Stimulated activated CD8-positive, alpha-beta memory T cell treated with anti-CD3 and anti-CD28 coated beads, Interleukin-2, amount 100 ng/mL, for 48 hours (primary cell): Measurements from ENCODE around the gene TBX6.

Experiments
- DNase-seq, 2 donors: peaks; one replicate each; pipeline ENCODE4 v3.0.0-alpha.2; 2020; ENCODE audit warnings: low read depth in 2 of 2

The TBX6 gene

DNA sequence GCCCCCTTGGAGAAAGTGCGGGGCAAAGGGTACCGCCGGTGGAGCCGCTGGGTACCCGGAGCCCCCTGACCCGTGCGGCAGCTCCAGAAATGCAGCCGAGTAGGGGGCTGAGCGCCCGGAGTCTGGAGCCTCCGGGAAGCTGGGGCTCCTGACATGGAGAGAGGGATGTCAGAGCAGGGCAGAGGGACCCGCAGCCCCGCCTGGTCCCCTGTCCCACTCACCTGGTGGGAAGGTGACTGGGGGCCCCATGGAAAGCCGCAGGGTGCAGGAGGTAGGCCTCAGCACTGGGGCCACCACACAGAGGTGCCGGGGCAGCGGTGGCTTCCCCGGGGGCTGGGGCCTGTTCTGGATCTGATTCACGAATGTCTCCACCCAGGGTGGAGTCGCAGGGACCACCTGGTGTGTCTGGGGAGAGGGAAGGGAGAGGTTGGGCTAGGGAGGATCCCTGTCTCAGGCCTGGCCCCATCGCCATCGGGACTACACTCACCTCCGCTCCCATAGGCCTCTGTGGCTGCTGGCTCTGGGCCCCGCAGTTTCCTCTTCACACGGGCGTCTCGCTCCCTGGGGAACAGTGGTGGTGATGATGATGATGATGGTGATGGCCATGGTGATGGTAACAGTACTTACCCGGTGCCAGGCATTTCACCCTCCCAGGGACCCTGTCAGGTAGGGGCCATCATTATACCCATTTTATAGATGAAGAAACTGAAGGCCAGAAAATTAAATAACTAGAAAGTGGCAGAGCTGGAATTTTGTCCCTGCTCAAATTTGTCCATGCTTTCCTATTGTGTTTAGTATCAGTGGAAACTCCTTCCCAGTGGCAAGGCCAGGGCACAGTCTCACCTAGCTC, 5.2 kb downstream of the TBX6 start:
- DNase-seq: no peak

DNA sequence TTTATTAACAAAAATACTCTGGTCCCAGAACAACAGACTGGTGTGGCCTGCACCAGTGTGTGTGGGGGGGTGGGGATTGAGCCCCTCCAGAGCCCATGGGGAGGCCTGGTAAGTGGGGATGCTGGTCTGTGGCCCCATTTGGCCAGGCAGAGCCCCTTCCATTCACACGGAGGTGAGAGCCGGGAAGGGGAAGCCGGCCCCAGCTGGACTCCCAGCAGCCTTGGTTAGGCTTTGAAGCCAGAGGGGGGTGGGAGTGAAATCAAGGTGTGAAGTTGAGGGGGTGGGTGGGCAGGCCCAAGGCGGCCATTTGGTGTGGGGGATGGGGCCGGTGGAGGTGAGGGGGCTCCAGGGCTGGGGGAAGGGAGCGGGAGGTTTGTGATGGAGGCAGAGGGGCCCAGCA, 5.9 kb downstream of the TBX6 start:
- DNase-seq: no peak

DNA sequence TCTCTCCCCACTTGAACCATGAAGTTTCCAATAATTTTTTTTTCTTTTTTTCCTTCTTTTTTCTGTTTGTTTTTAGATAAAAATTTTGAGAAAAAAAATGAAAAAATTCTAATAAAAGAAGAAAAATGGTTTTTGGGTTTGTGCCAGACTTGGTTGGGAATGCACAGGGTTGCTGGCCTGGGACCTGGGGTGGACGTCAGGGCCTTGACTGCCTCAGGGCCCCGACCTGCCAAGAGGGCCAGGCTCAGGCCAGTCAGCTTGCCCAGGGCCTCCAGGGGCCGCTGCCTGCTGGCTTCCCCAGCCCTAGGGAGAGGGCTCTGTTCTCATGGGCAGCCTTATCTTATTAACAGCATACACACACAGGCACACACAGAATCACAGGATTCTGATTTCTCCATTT, 6.5 kb downstream of the TBX6 start:
- no peak for DNase-seq

DNA sequence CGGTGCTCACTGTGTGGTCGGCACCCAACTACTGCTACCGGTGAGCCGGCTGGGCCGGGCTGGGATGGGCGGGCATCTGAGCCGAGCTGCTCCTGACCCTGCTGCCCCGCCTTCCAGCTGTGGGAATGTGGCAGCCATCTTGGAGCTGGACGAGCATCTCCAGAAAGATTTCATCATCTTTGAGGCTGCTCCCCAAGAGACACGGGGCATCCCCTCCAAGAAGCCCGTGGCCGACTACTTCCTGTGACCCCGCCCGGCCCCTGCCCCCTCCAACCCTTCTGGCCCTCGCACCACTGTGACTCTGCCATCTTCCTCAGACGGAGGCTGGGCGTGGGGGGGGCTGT, 6.9 kb downstream of the TBX6 start:
- no peak for DNase-seq

DNA sequence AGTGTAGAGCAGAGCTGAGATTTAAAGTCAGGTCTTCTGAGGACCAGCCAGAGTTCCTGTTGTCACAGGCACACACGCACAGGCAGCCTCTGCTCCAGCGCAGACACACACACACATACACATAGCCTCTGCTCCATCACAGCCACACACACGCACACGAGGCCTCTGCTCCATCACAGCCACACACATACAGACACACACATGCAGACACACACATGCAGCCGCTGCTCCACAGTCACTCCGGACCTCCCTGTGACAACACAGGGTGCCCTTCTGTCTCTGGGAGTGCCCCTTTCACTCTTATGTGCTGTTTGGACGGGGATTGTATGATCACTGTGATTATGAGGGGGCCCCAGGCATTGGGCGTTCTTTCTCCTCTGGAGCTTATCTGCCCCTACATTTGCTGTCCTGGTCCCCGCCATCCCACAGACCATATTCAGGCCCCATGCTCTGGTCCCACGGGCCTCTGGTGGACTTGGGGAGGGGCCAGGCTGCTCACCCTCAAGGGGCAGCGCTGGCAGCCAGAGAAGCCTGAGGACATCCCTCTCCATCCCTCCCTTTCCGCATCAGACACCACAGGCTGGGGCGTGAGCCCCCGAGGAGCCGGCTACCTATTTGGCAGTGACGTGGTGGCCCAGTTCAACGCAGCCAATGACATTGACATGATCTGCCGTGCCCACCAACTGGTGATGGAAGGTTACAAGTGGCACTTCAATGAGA, 7.5 kb downstream of the TBX6 start:
- no peak for DNase-seq

DNA sequence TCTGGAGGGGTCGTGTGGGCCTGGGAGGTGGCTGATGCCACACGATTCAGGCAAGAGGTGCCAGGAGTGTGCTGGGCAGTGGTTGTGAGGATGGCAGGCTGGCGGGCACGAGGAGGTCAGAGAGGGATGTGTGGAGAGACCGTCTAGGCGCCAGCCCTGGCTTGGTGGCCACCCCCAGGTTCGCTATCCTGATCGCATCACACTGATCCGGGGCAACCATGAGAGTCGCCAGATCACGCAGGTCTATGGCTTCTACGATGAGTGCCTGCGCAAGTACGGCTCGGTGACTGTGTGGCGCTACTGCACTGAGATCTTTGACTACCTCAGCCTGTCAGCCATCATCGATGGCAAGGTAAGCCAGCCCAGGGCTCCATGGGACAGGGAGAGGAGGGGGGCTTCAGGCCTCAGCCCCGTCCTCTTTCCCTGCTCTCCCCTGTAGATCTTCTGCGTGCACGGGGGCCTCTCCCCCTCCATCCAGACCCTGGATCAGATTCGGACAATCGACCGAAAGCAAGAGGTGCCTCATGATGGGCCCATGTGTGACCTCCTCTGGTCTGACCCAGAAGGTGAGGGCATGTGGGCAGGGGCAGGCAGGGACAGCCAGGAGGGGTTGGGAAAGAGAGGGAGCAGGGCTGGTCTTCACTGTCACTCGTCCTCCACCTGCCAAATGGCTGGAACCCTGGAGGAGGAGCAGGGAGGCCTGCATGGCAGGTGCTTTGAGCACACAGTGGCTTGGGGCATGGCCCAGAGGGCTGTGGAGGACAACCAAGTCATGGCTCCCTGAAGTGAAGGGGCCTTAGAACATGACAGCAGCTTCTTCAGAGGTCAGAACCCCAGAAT, 8.3 kb downstream of the TBX6 start:
- DNase-seq: no peak

DNA sequence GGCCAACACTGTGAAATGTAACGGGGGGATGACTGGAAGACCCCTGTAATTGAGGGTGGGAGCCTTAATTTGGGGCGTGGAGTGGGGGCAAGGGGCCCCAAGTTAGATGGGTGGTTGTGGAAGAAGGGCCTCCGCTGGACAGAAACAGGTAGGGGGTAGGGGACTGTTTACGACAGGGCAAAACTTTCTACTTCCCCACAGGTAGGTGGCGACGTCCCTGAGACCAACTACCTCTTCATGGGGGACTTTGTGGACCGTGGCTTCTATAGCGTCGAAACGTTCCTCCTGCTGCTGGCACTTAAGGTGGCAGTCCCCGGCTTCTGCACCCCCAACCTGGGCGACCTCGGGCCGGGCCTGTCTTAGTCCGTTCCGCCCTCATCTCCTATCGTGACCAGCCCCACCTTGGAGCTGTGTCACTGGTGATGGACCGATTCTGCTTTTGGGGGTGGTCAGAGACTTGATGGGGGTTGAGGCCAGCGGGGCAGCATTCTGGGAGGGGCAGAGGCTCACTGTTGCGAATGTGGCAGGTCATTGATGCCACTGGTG, 9.1 kb downstream of the TBX6 start:
- DNase-seq: no peak

DNA sequence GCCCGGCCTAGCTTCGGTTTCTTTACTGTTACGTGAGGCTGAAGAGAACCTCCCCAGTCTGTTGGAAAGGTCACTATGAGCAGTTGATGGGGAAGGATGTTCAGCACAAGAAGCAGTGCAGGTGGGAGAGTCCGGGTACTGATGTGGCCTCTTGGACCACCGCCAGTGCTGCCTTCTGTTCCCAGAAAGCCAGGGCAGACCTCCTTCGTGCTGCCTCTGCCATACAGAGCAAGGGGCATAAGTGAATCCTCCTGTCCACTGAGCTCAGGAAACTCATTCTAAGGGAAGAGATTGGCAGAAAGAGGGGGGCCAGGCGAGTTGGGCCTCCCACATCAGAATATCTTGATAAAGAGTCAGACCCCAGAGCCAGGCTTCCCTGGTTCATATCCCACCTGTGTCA, 12.2 kb downstream of the TBX6 start:
- no peak for DNase-seq

DNA sequence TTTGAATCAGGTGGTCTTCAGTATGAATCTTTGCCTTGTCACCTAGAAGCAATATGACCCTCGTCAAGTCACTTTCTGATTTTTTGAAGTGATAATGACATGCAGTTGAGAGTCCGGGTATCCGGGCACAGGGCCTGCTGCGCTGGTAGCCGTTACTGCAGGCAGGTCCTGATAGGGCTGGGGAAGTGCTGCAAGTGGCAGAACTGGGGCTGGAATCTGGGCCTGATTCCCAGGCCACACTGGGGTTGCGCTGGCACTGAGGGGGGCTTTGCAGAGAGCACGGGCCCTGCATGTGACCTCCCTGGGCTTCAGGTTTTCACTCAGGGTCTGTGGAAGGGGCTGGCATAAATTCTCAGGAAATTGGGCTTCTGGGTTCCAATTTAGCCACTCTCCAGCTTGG, 13.0 kb downstream of the TBX6 start:
- no peak for DNase-seq

DNA sequence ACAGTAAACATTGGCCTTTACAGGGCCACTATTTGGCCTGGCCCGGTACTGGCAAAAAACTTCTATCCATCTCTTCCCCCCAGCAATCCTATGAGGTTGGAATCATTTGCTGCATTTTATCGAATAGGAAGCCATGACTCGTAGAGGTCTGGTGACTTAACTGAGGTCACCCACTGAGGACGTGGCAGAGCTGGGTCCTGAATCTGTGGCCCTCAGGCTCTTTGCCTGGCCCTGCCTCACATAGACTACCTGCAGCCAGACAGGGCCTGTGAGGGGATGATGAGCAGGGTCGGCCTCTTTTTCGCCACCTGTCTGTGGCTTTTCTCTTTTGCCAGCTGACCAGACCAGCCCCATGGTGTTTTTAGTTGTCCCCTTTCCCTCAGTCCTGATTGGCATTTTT, 14.1 kb downstream of the TBX6 start:
- no peak for DNase-seq

DNA sequence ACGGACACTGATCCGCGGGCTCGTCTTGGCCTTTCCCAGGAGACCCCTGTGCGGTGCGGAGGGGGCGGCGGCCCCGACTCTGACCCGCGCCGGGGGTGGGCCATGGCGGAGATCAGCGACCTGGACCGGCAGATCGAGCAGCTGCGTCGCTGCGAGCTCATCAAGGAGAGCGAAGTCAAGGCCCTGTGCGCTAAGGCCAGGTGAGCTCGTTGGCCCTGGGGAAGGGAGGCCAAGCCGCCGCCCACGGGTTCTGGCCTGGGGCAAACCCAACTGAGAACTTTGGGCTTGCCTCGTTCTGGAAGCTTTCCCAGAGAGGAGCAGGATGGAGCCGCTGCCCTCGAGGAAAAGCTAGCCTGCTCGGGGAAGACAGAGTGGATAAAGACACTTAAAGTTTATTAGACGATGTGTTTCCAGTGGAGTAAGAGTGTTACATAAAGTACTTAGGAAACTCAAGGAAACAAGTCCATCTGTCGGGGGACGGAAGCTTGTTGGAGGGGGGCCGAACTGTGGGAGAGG, 15.4 kb downstream of the TBX6 start:
- DNase-seq: no peak

DNA sequence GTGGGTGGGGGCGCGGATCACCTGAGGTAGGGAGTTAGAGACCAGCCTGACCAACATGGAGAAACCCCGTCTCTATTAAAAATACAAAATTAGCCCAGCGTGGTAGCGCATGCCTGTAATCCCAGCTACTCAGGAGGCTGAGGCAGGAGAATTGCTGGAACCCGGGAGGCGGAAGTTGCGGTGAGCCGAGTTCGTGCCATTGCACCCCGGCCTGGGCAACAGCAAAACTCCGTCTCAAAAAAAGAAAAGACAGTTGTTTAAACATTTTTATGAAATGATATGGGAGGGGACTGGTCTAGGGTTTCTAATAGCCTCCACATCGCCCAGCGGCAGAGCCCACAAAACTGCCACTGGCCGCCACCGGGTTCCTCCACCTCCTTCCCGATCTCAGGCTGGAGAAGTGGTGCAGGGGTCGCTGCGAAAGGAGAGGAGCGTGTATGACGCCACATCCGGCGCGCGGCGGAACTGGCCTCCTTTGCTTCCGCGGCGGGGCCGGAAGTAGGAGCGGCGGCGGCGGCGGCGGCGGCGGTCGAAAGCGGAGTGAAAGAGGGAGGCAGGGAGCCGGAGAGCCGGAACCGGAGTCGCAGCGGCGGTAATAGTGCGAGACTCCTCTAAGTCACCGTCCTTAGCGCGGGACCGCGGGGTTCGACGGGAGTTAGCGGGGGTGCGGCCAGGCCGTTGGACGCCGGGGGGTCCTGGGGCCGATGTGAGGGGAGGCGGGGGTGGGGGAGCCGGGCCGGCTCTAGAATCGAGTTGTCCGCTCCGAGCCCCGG, 16.0 kb downstream of the TBX6 start, which contains the start of gene PPP4C:
Gene PPP4C, plus strand, starts transcription at position 492 of the 773 bp plus-strand sequence. CDS start 384 bp downstream, outside the sequence.
- peak; percentile 87 to 89 for DNase-seq

DNA sequence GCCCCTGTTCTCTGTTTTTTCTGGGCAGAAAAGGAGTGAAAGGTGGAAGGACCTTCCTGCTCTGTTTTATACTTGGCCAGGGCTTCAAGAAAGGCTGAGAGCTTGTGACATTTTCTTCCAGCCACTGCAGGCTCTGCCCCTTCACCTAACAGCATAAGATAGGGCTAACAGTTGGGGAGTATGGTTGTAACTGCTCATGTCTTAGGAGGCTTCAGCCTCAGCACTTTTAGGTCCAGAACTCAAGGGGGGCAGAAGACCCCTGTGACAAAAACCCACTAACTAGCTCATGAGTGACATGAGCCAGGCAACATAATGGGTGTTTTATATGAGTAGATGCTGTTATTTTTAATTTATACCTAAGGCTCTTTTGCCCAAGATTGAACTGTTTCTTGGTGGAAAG, 21.2 kb downstream of the TBX6 start:
- no peak for DNase-seq

DNA sequence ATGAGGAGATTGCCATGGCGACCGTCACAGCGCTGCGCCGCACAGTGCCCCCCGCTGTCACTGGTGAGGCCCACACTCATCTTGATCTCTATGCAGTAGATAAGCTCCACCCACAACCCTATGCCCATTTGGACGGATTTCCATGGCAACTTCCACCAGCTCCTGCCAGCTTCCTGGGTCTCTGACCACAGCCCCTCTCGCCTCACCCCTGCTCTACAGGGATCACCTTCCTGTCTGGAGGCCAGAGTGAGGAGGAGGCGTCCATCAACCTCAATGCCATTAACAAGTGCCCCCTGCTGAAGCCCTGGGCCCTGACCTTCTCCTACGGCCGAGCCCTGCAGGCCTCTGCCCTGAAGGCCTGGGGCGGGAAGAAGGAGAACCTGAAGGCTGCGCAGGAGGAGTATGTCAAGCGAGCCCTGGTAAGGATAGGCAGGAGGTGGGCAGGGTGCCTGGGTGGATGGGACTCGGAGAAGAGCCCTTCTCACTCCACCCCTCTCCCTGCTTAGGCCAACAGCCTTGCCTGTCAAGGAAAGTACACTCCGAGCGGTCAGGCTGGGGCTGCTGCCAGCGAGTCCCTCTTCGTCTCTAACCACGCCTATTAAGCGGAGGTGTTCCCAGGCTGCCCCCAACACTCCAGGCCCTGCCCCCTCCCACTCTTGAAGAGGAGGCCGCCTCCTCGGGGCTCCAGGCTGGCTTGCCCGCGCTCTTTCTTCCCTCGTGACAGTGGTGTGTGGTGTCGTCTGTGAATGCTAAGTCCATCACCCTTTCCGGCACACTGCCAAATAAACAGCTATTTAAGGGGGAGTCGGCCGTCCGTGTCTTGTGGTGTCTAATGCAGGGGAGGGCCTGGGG, 21.9 kb downstream of the TBX6 start:
- no peak for DNase-seq

DNA sequence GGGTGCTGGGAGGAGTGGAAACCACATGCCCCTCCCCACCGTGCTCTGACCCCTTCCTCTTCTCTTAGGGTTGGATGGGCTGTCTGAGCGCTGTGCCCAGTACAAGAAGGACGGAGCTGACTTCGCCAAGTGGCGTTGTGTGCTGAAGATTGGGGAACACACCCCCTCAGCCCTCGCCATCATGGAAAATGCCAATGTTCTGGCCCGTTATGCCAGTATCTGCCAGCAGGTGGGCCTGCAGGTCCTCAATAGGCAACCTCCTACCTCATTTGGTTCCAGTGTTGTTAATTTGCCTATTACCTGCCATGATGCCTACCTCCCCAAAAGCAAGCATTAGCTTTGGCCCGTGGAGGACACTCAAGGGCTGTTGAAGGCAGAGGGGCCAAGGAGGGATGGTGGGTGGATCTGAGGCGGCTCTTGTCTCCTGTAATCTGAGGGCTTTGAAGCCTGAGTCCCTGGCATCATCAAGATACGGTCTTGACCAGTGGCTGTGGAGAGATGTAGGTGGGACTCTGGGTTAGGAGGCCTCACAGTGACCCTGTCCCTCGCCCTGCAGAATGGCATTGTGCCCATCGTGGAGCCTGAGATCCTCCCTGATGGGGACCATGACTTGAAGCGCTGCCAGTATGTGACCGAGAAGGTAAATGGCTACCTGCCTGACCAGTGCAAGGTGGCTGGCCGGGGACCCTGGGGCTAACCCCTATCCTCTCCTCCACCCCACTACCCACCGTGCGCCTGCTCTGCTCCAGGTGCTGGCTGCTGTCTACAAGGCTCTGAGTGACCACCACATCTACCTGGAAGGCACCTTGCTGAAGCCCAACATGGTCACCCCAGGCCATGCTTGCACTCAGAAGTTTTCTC, 22.7 kb downstream of the TBX6 start:
- peak in 1 of 2 donors; percentile 38 for DNase-seq

DNA sequence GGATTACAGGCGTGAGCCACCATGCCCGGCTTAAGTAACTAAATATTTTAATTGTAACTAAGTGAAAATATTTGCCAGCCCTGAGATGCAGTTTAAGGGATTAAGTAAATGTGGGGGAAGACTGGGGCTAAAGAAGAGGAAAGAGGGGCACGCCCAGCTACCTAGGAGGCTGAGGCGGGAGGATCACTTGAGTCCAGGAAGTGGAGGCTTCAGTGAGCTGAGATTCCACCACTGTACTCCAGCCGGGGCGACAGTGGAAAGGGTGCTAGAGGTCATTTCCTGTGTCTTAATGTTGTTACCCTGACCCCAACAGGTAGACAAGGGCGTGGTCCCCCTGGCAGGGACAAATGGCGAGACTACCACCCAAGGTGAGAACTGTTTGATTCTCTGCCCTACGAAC, 23.4 kb downstream of the TBX6 start:
- no peak for DNase-seq

DNA sequence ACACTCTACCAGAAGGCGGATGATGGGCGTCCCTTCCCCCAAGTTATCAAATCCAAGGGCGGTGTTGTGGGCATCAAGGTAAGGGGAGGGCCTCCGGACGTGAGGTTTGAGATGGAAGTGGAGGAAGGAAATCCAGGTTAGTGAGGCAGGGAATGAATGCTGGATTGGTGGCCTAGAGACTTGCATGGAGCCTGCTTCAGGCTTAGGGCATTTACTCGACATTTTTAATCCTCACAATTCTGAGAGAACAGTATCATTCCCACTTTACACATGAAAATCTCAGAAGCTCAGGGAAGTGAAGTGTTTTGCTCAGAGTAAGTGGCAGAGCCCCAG, 24.2 kb downstream of the TBX6 start:
- no peak for DNase-seq

DNA sequence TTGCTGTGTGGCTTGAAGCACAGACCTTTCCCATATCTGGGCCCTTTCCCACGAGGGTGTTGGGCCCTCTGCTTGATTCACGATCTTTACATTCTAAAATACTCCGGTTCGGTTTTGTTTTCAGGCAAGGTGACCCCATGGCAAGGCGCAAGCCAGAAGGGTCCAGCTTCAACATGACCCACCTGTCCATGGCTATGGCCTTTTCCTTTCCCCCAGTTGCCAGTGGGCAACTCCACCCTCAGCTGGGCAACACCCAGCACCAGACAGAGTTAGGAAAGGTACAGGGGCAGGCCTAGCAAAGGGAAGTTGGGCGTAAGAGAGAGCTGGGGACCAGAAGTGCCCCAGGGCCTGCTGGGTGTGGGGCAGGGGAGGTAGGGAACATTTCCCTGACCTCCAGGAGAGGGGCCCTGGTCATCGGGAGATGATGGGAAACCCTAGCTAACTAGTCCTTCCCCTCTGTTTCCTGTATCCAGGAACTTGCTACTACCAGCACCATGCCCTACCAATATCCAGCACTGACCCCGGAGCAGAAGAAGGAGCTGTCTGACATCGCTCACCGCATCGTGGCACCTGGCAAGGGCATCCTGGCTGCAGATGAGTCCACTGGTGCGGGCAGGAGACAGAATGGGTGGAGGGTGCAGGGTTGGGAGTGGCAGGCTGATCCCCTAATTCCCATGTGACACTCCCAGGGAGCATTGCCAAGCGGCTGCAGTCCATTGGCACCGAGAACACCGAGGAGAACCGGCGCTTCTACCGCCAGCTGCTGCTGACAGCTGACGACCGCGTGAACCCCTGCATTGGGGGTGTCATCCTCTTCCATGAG, 24.8 kb downstream of the TBX6 start:
- DNase-seq: no peak
